GM18870 (cell line): ENCODE measurements around the gene PBXIP1.
A peak's percentile ranks its signal among the peaks of the same experiment; 100 is the strongest.

ENCODE experiments used
- ATAC-seq: cut with Tn5 transposase; IDR thresholded peaks from one replicate; pipeline ENCODE4 v1.9.1; 2021; ENCODE audit warnings: moderate library complexity; ENCODE audit not compliant: unreplicated experiment

The PBXIP1 gene, protein sequence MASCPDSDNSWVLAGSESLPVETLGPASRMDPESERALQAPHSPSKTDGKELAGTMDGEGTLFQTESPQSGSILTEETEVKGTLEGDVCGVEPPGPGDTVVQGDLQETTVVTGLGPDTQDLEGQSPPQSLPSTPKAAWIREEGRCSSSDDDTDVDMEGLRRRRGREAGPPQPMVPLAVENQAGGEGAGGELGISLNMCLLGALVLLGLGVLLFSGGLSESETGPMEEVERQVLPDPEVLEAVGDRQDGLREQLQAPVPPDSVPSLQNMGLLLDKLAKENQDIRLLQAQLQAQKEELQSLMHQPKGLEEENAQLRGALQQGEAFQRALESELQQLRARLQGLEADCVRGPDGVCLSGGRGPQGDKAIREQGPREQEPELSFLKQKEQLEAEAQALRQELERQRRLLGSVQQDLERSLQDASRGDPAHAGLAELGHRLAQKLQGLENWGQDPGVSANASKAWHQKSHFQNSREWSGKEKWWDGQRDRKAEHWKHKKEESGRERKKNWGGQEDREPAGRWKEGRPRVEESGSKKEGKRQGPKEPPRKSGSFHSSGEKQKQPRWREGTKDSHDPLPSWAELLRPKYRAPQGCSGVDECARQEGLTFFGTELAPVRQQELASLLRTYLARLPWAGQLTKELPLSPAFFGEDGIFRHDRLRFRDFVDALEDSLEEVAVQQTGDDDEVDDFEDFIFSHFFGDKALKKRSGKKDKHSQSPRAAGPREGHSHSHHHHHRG

DNA sequence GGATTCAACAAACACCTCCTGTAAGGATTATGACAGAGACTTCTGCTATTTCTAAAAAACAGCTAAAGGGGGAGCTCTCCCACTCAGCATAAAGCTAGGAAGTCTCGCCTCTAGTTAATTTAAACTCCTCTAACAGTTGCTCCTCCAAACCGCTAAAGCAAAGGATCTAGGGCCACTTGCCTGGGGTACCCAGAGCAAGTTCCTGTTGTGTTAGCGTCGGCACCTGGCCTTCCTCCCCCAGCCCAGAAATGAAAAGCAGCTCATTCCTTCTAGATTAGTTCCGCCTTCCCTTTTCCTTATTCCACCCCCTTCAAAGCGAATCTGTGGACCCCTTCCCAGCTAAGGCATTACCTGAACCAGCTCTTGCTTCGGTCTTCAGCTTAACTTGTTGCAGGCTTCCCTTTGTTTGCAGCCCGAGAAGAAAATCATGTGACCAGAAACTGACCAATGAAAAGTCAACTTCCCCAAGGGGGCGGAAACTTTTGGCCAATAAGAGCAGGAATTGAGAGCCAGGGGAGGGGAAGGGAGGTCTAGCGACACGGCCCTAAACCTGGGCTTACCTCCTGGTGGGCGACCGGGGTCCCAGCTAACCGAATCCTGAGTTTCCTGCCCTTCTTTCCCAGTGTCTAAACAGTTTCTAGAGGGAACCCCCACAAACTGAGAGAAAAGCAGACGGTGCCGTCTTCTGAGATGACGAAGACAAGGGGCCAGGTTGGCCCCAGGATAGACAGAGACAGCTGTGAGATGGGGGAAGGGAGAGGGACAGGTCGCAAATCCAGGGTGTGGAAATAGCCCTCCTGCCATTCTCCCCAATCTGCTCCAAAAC is at the start of gene PBXIP1:
Gene PBXIP1, minus strand, starts transcription at position 382 of the 826 bp plus-strand sequence. CDS start 2,378 bp downstream, outside the sequence.
- ATAC-seq, result peak; percentile 49

DNA sequence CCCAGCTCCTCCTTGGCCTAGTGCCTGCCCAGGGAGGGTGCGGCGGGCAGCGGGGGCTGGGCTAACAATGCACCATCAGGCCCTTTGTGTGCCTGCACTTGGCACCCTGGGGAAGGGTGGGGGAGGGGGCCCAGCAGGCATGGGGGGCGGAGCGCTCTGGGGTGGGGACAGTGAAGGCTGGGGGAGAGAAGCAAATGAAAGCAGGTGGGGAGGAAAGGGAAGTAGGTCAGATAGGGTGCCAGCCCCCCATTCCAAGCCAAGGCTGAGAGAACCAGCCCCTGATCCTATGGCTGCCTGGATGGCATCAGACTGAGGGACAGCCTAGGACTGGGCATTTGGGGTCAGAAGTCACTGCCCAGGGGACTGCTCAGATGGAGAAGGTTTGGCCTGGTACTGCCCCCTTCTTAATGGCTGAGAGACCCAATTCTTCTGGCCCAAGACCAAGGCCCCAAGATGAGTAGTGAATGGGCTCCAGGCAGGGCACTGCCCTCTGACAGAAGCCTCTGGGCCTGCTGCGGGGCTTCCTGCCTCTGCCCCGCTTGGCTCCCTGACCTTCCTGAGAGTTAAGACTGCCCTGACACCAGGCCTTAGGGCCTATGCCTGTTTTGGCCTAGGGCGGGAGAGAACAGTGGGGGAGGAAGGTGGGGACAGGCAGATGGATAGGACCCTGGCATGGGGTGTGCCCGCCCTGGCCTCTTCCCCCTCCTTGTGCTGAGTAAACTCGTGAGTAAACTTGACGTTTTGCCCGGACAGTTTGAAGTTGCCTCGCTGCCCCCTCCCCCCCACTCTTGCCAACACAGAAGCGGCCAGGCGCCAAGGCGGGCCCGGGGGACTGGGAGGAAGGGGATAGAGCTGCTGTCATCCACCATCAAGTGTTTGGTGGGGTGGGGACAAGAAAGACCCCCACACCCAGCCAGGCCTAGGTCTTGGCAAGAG is 49.4 kb upstream of the PBXIP1 start:
- ATAC-seq, result no peak

DNA sequence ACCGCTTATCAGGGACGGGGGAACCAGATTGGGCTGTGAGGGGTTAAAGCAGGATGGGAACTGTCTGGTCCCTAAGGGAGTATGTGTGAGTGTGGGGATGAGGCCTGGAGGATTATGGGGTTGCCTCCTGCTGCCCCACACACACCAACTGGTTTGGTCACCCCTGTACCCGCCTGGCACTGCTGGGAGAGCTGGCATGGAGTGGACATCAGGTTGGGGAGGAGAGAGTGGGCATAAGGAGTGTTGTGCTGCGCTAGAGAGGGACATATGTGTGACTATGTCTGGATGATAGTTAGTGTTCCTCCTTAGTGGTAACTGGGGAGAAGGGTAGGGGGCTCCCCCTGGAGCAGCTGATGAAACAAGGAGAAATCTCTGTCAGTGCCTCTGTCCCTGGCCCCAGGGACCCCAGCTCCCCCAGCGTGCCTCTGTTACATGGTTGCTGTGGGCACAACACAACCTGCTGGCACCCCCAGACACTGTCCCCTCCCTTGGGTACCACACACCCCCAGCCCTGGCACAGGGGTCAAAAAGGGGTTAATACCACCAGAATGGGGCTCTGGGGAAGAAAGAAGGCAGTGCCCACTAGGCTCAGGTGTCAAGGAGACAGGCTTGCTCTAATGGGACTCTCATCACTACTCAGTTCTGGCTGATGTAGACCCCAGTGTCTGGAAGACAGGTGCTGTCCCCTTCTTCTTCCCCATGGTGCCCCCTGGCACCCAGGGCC is 48.6 kb upstream of the PBXIP1 start:
- ATAC-seq, result no peak

DNA sequence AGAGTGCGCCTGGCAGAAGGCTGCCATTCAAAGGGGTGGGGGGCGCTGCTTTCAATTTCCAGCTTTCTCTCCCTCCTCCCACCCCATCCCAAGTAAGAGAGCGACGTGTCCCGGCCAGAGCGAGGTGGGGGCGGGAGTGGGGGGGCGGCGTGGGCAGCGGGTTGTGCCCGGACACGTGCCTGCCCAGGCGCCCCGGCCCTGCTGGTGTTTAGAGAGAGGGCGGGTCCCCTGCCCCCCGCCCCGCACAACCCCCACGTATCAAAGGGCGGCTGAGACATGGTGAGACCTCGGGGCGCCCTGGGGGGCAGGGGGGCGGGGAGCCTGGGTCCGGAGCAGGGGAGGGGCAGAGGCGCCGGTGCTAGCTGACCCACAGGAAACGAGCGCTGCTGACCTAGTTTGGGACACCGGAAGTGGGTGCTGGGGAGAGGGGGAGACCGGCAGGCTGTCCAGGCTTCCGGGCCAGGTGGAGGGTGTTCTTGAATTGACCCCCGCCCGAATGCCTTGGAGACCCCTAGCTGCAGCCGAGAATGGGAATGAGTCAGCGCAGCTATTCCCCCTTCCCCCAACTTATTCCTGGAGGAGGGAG is 48.0 kb upstream of the PBXIP1 start:
- ATAC-seq, result no peak

DNA sequence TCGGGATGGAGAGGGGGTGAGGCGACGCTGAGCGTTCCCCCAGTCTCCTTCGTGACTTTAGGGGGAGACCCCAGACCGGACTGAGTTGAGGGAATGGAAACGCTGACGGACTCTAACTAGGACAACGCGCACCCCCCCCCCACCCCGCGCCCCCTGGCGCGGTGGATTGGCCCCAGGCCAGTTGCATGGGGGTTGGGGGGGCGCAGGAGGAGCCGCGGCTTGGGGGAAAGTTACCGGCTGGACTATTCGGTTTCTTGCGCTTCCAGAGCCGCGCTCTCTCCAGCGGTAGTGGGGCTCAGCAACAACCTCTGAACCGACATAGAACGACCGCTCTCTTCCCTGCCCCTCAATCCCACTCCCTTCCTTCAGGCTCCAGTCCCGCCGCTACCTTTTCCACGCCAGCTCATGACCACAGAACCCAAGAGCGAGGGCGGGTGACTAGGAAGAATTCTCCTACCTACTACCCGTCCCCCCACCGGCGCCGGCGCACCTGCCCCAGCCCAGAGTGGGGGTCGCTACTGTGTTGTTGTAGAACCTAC is 47.4 kb upstream of the PBXIP1 start:
- ATAC-seq, result no peak

DNA sequence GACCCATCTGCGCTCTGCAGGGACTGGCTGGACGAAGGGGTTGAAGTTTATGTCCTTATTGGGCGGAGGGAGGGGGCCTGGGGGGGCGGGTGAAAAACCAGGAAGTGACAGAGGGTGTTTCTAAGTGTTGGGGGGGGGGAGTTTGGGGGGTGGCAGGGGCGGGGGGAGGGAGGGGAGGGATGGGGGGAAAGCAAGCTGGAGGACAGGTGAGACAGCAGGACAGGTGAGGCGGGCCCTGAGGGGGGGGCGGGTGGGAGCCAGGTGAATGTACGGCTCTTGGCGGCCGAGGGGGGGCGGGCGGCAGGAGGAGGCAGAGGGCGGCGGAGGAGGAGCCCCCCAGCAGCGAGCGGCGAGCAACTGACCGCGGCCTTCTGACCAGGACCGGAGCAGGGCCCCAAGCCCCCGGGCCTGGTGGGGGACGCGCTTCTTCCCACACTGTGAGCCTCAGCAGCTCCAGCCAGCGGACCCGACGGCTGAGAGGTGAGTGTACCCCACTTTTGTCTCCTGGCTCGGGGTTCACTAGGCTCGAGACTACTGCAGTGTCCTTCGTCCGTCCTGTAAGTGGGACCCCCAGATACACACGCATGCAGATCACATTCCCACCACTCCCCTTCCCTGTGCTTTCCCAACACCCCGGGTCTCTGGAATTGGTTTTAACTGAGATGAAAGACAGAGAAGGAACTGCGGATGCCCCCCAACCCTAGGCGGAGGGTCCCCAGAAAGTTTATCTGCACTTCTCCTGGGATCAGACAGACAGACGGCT is 46.7 kb upstream of the PBXIP1 start, which contains the start of gene ZBTB7B:
Gene ZBTB7B, plus strand, starts transcription at position 339 of the 763 bp plus-strand sequence. CDS start 11,859 bp downstream, outside the sequence.
- no peak for ATAC-seq

DNA sequence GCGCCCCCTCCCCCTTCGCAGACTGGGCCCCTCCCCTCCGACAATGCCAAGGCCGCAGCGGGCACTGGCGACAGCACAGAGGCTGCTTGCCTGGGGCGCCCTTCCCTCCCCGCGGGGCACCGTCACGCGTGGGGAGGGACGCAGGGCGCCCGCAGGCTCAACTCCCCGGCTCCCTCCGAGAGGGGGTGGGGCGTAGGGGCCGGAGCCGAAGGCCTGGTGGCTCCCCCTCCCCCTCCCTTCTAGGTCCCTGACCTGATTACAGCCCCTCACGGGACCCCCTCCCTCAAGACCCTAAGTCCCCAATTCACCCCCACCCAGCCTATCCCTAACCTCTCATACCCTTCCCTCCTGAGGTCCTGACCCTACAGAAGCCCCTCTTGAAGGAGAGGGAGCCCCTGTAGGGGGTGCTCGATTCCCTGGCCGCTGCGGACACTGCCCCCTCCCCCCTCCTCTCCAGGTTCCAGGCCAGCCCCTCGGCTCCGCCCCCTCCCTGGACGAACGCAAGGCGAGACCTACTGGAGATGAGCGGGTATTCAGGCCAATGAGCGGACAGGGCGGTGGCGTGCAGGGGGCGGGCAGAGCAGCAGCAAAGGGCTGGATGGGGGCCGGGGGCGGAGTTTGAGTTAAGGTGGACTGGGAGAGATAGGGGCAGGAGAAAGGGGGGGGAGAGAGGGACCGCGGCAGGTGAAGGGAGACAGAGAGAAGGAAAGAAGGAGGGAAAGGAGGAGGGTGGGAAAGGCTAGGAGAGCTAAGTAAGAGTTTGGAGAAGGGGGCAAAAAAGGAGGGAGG is 46.0 kb upstream of the PBXIP1 start:
- peak; percentile 43 for ATAC-seq

DNA sequence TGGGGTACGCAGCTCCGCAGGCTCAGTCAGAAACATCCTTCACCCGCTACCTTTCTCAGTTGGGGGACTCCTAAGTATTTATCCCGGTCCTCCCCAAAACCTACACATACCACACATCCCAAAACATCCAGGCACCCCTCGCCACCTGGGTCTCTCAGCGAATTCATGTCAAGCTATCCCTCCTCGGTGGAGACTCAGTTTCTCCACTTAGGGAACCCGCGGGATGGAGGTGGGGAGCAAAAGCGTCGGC is 45.5 kb upstream of the PBXIP1 start:
- no peak for ATAC-seq

DNA sequence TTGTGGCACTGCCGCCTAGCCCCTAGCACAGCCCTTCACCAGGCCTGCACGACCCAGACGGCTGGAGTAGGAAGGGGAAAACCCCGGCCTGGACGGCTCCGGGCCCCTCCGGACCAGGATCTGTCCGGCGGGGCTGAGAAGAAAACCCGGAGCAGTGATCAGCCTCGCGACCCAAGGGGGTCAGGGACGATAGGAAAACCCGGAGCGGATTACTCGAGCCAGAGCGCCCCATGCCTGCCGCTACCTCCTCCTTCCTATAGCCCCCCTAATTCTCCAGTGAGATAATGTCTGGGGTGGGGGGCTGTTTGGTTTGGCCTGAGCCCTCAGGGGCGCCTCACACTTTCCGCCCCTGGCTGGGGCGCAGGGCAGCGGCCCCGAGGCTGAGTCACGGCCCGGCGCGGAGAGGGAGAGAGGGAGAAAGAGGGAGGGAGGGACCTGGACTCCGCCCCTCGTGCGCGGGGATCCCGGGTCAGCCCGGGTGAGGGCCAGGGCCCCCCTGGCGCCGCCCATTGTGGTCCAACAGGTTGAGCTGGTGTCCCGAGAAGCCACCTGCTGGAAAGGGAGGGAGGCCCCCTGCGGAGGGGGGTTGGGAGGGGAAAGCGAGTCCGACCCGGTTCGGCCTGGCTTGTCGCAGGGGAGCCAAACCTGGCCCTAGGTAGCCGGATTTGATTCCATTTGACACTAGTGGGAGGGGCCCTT is 45.0 kb upstream of the PBXIP1 start:
- ATAC-seq, result no peak

DNA sequence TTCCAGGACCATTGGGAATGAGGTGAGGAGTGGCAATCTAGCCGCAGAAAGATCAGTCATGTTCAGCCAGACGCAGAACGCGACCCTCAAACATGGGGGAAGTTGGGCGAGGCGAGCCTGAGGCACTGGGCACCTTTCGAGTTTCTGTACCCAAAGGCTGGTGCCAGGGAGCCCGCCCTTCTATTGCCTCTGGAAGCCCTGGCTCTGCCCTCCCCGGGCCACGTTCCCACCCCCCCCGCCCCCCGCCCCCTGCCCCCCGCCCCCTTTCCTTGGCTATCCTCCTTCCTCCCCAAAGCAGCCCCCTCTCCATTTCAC is 44.5 kb upstream of the PBXIP1 start:
- no peak for ATAC-seq

DNA sequence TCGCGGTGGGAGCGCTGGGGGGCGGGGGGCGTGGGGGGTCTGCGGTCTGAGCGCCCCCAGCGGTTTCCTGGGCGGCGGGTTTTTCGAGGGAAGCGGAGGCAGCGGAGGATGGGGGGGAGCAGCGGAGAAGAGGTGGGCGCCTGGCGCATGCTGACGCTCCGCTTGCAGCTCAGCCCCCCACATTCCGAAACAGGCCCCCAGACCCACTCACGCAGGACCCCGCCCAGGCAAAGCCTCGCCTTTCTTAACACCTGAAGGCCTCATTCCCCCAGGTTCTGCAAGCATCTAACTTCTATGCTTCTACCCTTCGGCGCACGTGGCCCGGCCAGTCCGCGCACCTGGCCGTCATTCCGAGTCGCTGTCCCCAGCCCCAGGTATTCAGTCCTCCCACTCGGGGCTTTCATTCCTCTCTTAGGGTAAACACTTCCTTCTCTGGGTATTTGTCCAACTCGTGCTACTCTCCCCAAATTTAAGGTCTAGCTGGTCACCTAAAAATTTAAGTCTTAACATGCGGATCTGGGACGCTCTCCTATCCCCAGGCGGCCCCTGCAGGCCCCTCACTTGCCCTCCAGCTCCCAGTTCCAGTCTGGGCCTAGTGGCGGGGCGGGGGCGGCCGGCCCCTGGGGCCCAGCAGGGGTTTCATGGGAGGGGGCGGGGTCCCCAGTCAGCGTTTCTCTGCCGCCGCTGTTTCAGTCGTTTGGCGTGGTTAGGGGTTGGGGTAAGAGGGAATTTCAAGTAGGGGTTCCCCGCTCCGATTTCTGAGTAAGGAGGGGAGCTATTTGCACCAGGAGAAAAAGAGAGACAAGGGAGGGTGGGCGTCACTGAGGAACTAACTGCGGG is 43.9 kb upstream of the PBXIP1 start:
- ATAC-seq, result no peak

DNA sequence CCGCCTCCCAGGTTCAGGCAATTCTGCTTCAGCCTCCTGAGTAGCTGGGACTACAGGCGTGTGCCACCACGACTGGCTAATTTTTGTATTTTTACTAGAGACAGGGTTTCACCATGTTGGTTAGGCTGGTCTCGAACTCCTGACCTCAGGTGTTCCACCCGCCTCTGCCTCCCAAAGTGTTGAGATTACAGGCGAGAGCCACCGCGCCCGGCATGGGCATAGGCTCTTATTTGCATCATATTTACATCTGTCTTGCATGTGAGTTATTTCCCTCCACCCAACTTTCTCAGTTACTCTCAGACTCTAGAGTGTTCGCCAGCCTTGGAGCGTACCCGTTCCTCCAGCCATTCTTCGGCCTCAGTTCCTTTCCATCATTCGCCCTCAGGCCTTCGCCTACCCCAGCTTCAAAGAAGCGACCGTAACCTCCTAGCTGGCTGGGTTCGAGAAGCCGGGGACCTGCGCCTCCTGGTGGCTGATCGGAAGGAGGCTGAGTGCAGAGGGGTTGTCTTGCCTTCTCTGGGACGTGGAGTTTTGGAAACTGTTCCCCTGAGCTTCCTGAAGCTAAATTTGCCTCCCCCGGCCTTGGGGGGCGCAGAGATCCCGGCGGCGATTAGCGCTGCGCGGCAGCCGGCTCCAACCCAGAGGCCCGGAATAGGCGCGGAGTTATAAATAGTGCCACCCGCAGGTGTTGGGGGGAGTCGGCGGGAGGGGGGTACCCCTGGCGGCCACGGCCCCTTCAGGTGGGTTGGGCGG is 43.1 kb upstream of the PBXIP1 start:
- ATAC-seq, result no peak

DNA sequence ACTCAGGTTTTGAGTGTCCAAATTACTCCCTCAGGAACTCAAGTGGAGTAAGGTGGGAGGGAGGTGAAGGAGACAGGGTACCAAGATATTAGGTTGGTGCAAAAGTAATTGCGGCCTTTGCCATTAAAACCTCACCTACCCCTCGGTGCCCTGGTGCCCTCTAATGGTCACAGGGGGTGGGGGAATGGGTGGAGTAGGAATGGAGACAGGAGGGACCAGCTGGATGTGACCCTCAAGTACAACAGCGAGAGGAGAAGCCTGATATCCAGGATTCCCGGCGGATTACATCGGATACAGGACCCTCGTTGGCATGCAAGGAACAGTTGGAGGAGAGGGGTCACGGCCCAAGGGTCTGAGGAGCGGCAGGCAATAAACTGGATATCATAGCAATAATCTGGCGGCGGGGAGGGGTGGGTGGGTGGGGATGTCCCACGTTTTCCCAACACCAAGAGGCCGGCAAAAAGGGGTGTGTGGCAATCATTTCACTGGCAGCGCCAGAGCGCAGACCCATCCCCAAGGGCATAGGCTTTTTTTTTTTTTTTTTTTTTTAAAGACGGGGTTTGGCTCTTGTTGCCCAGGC is 42.4 kb upstream of the PBXIP1 start:
- ATAC-seq, result no peak

DNA sequence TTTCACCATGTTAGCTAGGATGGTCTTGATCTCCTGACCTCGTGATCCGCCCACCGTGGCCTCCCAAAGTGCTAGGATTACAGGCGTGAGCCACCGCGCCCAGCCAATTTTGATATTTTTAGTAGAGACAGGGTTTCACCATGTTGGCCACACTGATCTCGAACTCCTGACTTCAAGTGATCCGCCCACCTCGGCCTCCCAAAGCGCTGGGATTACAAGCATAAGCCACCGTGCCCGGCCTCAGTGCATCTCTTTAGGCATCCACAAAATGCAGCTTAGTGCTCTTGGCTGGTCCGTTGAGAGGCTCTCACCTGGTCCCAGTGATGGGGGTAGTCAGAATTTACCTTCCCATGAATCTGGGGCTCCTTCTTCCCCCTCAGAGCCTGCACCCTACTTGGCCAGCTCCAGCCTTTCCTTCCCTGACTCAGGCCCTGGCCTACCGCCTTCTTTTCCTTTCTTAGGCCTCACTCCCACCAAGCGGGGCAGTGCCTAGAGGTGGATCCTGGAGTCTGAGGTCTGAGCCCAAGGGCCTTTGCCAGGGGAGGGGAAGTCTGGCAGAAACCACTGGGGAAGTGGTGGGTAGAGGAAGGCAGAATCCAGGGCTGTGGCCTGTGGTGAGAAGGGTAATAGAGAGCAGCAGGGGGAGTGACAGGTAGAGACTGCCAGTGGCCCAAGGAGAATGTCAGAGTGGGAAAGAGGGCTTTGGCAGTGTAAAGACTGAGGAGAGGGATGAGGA is 41.2 kb upstream of the PBXIP1 start:
- ATAC-seq, result no peak
